BJ (cell line): ENCODE results near the gene PADI1. TPM values are rescaled to one million over a fixed set of nuclear protein-coding genes. Genes with fewer than 3 reads are reported as not detected.

ENCODE experiments used
- CTCF ChIA-PET: fragments of 350-600 bp; formaldehyde crosslinking; extraction: SDS; loops from one replicate; lab custom pipeline; 2021; ENCODE audit warnings: antibody characterized with exemption, inconsistent platforms; lab: Yijun Ruan, JAX
- POLR2A ChIA-PET: fragments of 300-600 bp; sonication (Branson Sonifier 250); formaldehyde crosslinking; extraction: SDS; loops from one replicate; lab custom pipeline; 2021; ENCODE audit warnings: antibody characterized with exemption; lab: Charles Lee
- DNase-seq: peaks from one replicate; pipeline ENCODE4 v3.0.0-alpha.2; 2011; ENCODE audit warnings: low read depth
- H3K27me3 ChIP-seq: 2 replicates; pipeline ENCODE4 v1.6.0; 2011; ENCODE audit warnings: low read length; ENCODE audit not compliant: control insufficient read depth, insufficient read depth
- H3K36me3 ChIP-seq: 2 replicates; pipeline ENCODE4 v1.5.1; 2011; ENCODE audit warnings: low read length; ENCODE audit not compliant: control insufficient read depth, insufficient read depth
- H3K4me3 ChIP-seq: 2 replicates; pipeline ENCODE4 v1.5.1; 2011; ENCODE audit warnings: low read depth, mild to moderate bottlenecking, control low read depth, low read length
- CTCF ChIP-seq: IDR thresholded peaks from 2 replicates; pipeline ENCODE4 v1.5.1; 2011; ENCODE audit warnings: low read depth, mild to moderate bottlenecking, control low read depth, inconsistent platforms, low read length, moderate library complexity; ENCODE audit not compliant: insufficient read depth
- polyA plus RNA-seq: library from polyadenylated mRNA; depleted of rRNA; stranded (reverse); fragments of >200 nt; gene quantifications from 2 replicates; pipeline ENCODE4 v1.2.3, GENCODE V29; 2011

Gene PADI1
- polyA plus RNA-seq, 1 experiment = 0.82 TPM

DNA sequence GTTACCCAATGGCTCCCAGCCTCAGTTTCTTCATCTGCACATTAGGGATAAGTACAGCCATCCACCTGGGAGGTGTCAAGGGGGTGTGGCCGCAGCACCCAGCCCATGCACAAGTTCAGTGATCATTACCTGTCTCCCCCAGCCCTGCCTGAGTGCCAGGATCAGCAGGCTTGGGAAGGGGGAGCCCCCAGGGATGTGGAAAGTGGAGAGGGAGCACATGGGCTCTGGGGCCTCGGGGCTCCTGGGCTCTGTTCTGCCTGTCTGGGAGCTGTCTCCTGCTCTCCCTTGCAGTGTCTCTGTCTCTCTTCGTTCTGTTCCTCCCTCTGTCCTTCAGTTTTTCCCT, 10.8 kb upstream of the PADI1 start:
- TF ChIP-seq CTCF = no peak
- no peaks in the 10 kb centered on the region for H3K27me3 ChIP-seq
- POLR2A ChIA-PET = no interaction called here
- no peaks in the 10 kb centered on the region for H3K36me3 ChIP-seq
- no peak overlapping the region for H3K4me3 ChIP-seq
- no peak for DNase-seq
- CTCF ChIA-PET = no interaction called here

DNA sequence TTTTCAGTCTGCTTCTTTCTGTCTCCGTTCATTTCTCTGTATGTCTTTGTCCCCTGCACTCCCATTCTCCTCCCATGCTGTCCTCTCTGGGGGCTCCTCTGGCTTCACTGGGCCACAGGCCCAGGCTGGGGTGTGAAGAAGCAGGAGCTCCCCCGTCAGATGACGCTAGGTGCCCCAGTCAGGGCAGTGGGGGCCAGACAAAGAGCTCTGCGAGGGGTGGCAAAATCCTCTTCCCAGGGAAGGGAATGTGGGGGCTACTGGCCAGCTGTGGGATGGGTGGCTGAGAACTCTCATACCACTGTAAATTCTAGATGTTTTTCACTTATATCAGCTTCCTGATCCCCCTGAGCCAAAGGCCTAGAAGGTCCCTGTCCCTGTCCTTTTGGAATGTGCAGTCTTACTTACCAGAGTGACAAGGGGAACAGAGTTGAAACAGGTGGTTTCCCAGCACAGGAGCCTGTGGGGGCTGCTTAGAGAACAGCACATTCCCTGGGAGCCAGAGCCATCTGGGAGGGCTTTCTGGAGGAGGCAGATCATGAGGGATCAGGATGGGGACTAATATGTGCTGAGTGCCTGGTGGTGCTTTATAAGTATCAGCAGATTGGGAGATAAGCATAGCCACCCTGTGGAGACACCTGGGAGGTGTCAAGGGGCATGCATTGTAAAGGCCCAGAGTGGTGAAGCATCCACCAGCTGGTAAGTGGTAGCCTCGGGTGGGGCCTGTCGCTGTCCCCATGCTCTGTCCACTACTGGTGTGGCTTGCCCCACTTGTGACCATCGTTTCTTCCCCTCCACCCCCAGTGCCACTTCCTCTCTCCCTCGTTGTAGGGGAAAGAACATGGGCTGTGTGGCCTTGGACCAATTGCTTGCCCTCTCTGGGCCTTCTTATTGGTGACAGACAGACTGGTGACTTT, 10.1 kb upstream of the PADI1 start:
- no peak overlapping the region for H3K4me3 ChIP-seq
- H3K27me3 ChIP-seq = no peaks in the 10 kb centered on the region
- no peaks in the 10 kb centered on the region for H3K36me3 ChIP-seq
- ChIA-PET CTCF (no interaction called here), POLR2A (no interaction called here)
- no peak for DNase-seq
- TF ChIP-seq CTCF = no peak

DNA sequence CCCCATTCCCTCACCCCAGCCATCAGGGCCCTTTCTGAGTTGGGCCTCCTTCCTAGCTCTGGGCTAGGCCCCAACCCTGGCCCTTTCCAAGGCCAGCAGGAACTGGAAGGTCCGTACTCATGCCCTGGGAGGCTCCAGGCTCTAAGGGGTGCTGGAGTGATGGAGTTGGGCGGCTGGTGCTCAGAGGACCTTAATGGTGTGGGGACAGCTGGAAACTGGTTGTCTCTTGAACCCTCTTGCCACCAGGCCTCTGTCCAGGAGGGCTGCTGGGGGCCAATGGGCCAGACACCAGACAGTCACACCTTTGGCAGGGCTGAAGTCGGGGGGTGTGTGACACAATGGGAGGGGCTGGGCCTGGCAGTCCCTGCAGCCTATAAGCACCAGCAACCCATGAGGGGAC, 9.2 kb upstream of the PADI1 start:
- no peak for TF ChIP-seq CTCF
- POLR2A ChIA-PET = no interaction called here
- CTCF ChIA-PET = no interaction called here

GRCh38 chr1:17196496-17197185, 8.3 kb upstream of the PADI1 start:
- Histone ChIP-seq H3K4me3 (no peak overlapping the region), H3K36me3 (no peaks in the 10 kb centered on the region), H3K27me3 (no peaks in the 10 kb centered on the region)
- ChIA-PET POLR2A (no interaction called here), CTCF (no interaction called here)
- DNase-seq = no peak
- no peak for TF ChIP-seq CTCF

More for the DNA sequence above, 9.2 kb upstream of the PADI1 start:
- Histone ChIP-seq H3K4me3 (no peak overlapping the region), H3K36me3 (no peaks in the 10 kb centered on the region), H3K27me3 (no peaks in the 10 kb centered on the region)
- DNase-seq = no peak

DNA sequence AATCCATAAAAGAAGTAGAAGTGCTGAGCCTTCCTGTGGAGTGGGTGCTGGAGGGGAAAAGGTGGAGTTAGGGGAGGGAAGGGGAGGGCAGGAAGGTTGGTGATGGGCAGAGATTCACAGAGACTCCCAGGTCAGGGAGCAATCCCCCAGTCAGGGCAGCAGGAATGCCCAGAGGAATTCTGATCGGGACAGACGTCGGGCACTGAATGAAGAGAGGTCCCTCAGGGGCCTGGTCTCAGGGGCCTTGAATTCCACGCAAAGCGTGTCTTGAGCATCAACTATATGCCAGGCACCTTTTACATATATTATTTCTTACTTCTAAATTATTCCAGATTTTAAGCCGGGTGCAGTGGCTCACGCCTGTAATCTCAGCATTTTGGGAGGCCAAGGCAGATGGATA, 7.2 kb upstream of the PADI1 start:
- ChIA-PET CTCF (no interaction called here), POLR2A (no interaction called here)
- no peak for TF ChIP-seq CTCF
- H3K4me3 ChIP-seq = no peak overlapping the region
- DNase-seq = no peak
- H3K36me3 ChIP-seq = no peaks in the 10 kb centered on the region
- no peaks in the 10 kb centered on the region for H3K27me3 ChIP-seq
